Liver (tissue), 9 donors: ENCODE measurements around the gene OR7D2. TPM values are rescaled to one million over a fixed set of nuclear protein-coding genes. Genes with fewer than 3 reads are reported as not detected.
A peak's percentile ranks its signal among the peaks of the same experiment; 100 is the strongest.

Source experiments
- DNase-seq: peaks from one replicate; pipeline ENCODE4 v3.0.0-alpha.2; 2017; ENCODE audit warnings: low spot score
- H3K27ac ChIP-seq, 2 donors: one replicate each; pipeline ENCODE4 v1.7.0; 2013; ENCODE audit warnings: inconsistent platforms in 2 of 2, low read length in 2 of 2, control low read depth in 1 of 2, low read depth in 1 of 2, mild to moderate bottlenecking in 1 of 2
- H3K27me3 ChIP-seq, 4 donors: one replicate each; pipeline versions ENCODE4 v1.6.1 to v1.7.0; 2013; ENCODE audit warnings: low read length in 3 of 4, inconsistent platforms in 1 of 4, mild to moderate bottlenecking in 1 of 4, moderate library complexity in 1 of 4; ENCODE audit not compliant: control insufficient read depth in 4 of 4, insufficient read depth in 4 of 4
- H3K36me3 ChIP-seq, 4 donors: one replicate each; pipeline versions ENCODE4 v1.6.1 to v1.7.0; 2013; ENCODE audit warnings: low read length in 3 of 4, mild to moderate bottlenecking in 3 of 4, low read depth in 1 of 4, moderate library complexity in 1 of 4; ENCODE audit not compliant: control insufficient read depth in 4 of 4, insufficient read depth in 3 of 4
- H3K4me1 ChIP-seq, 4 donors: one replicate each; pipeline versions ENCODE4 v1.6.1 to v1.7.0; 2013; ENCODE audit warnings: low read length in 3 of 4, mild to moderate bottlenecking in 3 of 4, moderate library complexity in 1 of 4; ENCODE audit not compliant: control insufficient read depth in 4 of 4, insufficient read depth in 4 of 4
- H3K4me3 ChIP-seq, 3 donors: one replicate each; pipeline versions ENCODE4 v1.6.1 to v1.7.0; 2013; ENCODE audit warnings: low read length in 3 of 3, control low read depth in 1 of 3, low read depth in 1 of 3, mild to moderate bottlenecking in 1 of 3
- H3K9ac ChIP-seq, 2 donors: one replicate each; pipeline ENCODE4 v1.7.0; 2013; ENCODE audit warnings: low read length in 2 of 2, mild to moderate bottlenecking in 2 of 2, moderate library complexity in 2 of 2, control low read depth in 1 of 2, low read depth in 1 of 2
- H3K9me3 ChIP-seq, 4 donors: one replicate each; pipeline versions ENCODE4 v1.6.1 to v1.7.0; 2013; ENCODE audit warnings: low read length in 3 of 4; ENCODE audit not compliant: control insufficient read depth in 4 of 4
- EGR1 ChIP-seq, 2 donors: IDR thresholded peaks; 2 replicates each; pipeline ENCODE4 v1.6.1; 2016 to 2018; ENCODE audit warnings: antibody characterized with exemption in 2 of 2, low read depth in 2 of 2
- FOXA1 ChIP-seq: IDR thresholded peaks from 2 replicates; pipeline ENCODE4 v1.6.1; 2016; ENCODE audit warnings: antibody characterized with exemption
- FOXA2 ChIP-seq: IDR thresholded peaks from 2 replicates; pipeline ENCODE4 v1.6.1; 2016; ENCODE audit warnings: antibody characterized with exemption
- GABPA ChIP-seq, 2 donors: IDR thresholded peaks in 1 of 2; conservative IDR thresholded peaks in 1 of 2; 2 replicates each; pipeline ENCODE4 v1.6.1; 2016; ENCODE audit warnings: antibody characterized with exemption in 2 of 2, mild to moderate bottlenecking in 1 of 2, moderate library complexity in 1 of 2
- HNF4G ChIP-seq: IDR thresholded peaks from 2 replicates; pipeline ENCODE4 v1.6.1; 2016; ENCODE audit warnings: antibody characterized with exemption
- JUND ChIP-seq, 2 donors: IDR thresholded peaks; 2 replicates each; pipeline ENCODE4 v1.6.1; 2016; ENCODE audit warnings: antibody characterized with exemption in 2 of 2
- NR2F2 ChIP-seq: IDR thresholded peaks from 2 replicates; pipeline ENCODE4 v1.6.1; 2016; ENCODE audit warnings: antibody characterized with exemption
- RXRA ChIP-seq, 2 donors: IDR thresholded peaks; 2 replicates each; pipeline ENCODE4 v1.6.1; 2017 to 2018; ENCODE audit warnings: antibody characterized with exemption in 2 of 2, mild to moderate bottlenecking in 1 of 2
- SP1 ChIP-seq: IDR thresholded peaks from 2 replicates; pipeline ENCODE4 v1.6.1; 2018; ENCODE audit warnings: antibody characterized with exemption, mild to moderate bottlenecking
- TAF1 ChIP-seq: conservative IDR thresholded peaks from 2 replicates; pipeline ENCODE4 v1.6.1; 2016; ENCODE audit warnings: antibody characterized with exemption, mild to moderate bottlenecking
- YY1 ChIP-seq: IDR thresholded peaks from 2 replicates; pipeline ENCODE4 v1.6.1; 2016; ENCODE audit warnings: antibody characterized with exemption, mild to moderate bottlenecking
- WGBS: extraction: QIAGEN DNeasy Blood & Tissue Kit; methylation state at CpG from one replicate; pipeline ENCODE4 v1.1.7; 2013; 5-methylcytosine and 5-hydroxymethylcytosine counted together
- polyA plus RNA-seq, 2 donors: library from polyadenylated mRNA; stranded (reverse) in 1 of 2; unstranded in 1 of 2; fragments of 200-250 nt in 1 of 2; fragments of >200 nt in 1 of 2; fragmentation: Nextera tagmentation in 1 of 2; extraction: Ambion mirVana in 1 of 2; gene quantifications; one replicate each; pipeline versions ENCODE4 v1.2.1 to v1.2.3, GENCODE V29; 2013 to 2015
- total RNA-seq, 2 donors: library from RNA; depleted of rRNA; stranded (reverse); fragments of >200 nt; gene quantifications; one replicate each; pipeline ENCODE4 v1.2.3, GENCODE V29; 2014
- TF ChIP-seq, protein P1 (sequence below): IDR thresholded peaks from 2 replicates; pipeline ENCODE4 v1.6.1; 2016; ENCODE audit warnings: antibody characterized with exemption, mild to moderate bottlenecking
- TF ChIP-seq, protein P2 (sequence below): fragments of 150-350 bp; IDR thresholded peaks from 2 replicates; pipeline ENCODE4 v1.5.1; 2017; ENCODE audit warnings: improper control_type of control experiment, low read depth, low read length; ENCODE audit not compliant: missing input control
- TF ChIP-seq, protein P3 (sequence below): IDR thresholded peaks from 2 replicates; pipeline ENCODE4 v1.6.1; 2016; ENCODE audit warnings: antibody characterized with exemption
- TF ChIP-seq, protein P4 (sequence below): IDR thresholded peaks from 2 replicates; pipeline ENCODE4 v1.6.1; 2016; ENCODE audit warnings: antibody characterized with exemption
- donor health status: healthy.
- donor health status: healthy.
- donor health status: healthy.
- donor health status: healthy.
- donor health status: healthy.

The OR7D2 gene
- total and polyA plus RNA-seq, 4 donors: 0.06 to 0.18 TPM; not detected in 2

DNA sequence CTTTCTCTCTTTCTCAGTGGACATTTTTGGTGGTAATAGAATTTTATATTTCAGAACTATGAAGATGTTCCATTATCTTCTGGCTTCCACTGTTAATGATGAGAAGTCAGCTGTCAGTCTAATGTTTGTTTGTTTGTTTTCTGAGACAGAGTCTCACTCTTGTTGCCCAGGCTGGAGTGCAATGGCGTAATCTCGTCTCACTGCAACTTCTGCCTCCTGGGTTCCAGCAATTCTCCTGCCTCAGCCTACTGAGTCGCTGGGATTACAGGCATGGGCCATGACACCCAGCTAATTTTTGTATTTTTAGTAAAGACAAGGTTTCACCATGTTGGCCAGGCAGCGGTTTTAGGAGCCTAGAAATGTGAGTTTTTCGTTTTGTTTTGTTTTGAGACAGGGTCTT, 33.9 kb upstream of the OR7D2 start:
- Histone ChIP-seq H3K36me3 (peaks cover 0 to 8% (median 3%) of the 10 kb centered on the region in 4 donors), H3K4me1 (peaks cover 0 to 14% (median 13%) of the 10 kb centered on the region in 4 donors), H3K27ac (no peak overlapping the region), H3K27me3 (no peaks in the 10 kb centered on the region), H3K9me3 (peaks cover 0 to 14% (median under 1%) of the 10 kb centered on the region in 4 donors), H3K4me3 (peak overlapping the region in 1 of 3 donors; percentile 35), H3K9ac (no peak overlapping the region)
- 98% methylated on average over 5 of the region's 5 CpGs for WGBS
- TF ChIP-seq FOXA2 (no peak), GABPA (IDR thresholded peaks at IDR 0.05 in 1 of 2, conservative IDR thresholded peaks at IDR 0.05 in 1 of 2) (no peak), HNF4G (no peak), YY1 (no peak), RXRA (IDR thresholded peaks at IDR 0.05) (no peak), NR2F2 (no peak), EGR1 (IDR thresholded peaks at IDR 0.05; ENCODE audit: low read depth in 2 of 2) (no peak), TAF1 (no peak)
- TF ChIP-seq, protein P1, sequence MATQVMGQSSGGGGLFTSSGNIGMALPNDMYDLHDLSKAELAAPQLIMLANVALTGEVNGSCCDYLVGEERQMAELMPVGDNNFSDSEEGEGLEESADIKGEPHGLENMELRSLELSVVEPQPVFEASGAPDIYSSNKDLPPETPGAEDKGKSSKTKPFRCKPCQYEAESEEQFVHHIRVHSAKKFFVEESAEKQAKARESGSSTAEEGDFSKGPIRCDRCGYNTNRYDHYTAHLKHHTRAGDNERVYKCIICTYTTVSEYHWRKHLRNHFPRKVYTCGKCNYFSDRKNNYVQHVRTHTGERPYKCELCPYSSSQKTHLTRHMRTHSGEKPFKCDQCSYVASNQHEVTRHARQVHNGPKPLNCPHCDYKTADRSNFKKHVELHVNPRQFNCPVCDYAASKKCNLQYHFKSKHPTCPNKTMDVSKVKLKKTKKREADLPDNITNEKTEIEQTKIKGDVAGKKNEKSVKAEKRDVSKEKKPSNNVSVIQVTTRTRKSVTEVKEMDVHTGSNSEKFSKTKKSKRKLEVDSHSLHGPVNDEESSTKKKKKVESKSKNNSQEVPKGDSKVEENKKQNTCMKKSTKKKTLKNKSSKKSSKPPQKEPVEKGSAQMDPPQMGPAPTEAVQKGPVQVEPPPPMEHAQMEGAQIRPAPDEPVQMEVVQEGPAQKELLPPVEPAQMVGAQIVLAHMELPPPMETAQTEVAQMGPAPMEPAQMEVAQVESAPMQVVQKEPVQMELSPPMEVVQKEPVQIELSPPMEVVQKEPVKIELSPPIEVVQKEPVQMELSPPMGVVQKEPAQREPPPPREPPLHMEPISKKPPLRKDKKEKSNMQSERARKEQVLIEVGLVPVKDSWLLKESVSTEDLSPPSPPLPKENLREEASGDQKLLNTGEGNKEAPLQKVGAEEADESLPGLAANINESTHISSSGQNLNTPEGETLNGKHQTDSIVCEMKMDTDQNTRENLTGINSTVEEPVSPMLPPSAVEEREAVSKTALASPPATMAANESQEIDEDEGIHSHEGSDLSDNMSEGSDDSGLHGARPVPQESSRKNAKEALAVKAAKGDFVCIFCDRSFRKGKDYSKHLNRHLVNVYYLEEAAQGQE: no peak
- TF ChIP-seq, protein P2, sequence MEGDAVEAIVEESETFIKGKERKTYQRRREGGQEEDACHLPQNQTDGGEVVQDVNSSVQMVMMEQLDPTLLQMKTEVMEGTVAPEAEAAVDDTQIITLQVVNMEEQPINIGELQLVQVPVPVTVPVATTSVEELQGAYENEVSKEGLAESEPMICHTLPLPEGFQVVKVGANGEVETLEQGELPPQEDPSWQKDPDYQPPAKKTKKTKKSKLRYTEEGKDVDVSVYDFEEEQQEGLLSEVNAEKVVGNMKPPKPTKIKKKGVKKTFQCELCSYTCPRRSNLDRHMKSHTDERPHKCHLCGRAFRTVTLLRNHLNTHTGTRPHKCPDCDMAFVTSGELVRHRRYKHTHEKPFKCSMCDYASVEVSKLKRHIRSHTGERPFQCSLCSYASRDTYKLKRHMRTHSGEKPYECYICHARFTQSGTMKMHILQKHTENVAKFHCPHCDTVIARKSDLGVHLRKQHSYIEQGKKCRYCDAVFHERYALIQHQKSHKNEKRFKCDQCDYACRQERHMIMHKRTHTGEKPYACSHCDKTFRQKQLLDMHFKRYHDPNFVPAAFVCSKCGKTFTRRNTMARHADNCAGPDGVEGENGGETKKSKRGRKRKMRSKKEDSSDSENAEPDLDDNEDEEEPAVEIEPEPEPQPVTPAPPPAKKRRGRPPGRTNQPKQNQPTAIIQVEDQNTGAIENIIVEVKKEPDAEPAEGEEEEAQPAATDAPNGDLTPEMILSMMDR: no peak
- TF ChIP-seq, protein P3, sequence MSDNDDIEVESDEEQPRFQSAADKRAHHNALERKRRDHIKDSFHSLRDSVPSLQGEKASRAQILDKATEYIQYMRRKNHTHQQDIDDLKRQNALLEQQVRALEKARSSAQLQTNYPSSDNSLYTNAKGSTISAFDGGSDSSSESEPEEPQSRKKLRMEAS: no peak
- DNase-seq: no peak

DNA sequence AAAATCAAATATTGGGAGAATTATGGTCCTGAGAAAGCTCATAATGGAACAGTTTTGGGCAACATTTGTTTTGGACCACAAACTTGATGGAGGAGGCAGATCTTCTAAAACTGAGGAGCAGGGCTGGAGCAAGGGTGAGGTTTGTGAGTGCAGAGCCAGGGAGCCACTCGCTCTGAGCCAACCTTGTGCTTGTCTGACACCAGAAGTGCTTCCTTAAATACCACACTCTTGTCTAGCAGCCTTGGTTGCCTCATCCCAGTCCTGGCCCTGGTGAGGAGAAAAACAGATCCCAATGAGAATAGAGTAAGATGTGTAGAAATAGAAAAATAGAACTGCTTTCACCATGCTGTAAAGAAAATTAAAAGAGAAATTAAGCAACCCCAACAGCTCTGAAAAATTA, 31.9 kb upstream of the OR7D2 start:
- H3K4me1 ChIP-seq: peaks cover 0 to 3% (median under 1%) of the 10 kb centered on the region in 4 donors
- no peaks in the 10 kb centered on the region for H3K27me3 ChIP-seq
- no peak overlapping the region for H3K27ac ChIP-seq
- peaks cover 0 to 14% (median under 1%) of the 10 kb centered on the region in 4 donors for H3K9me3 ChIP-seq
- WGBS: 100% methylated on average over 1 of the region's 1 CpG
- TF ChIP-seq RXRA (IDR thresholded peaks at IDR 0.05) (no peak), HNF4G (no peak), FOXA1 (no peak), EGR1 (IDR thresholded peaks at IDR 0.05; ENCODE audit: low read depth in 2 of 2) (no peak), GABPA (IDR thresholded peaks at IDR 0.05 in 1 of 2, conservative IDR thresholded peaks at IDR 0.05 in 1 of 2) (no peak), TAF1 (no peak), JUND (IDR thresholded peaks at IDR 0.05) (no peak), SP1 (no peak), NR2F2 (no peak), FOXA2 (no peak), YY1 (no peak)
- TF ChIP-seq, protein P3: no peak
- TF ChIP-seq, protein P1: no peak
- TF ChIP-seq, protein P4, sequence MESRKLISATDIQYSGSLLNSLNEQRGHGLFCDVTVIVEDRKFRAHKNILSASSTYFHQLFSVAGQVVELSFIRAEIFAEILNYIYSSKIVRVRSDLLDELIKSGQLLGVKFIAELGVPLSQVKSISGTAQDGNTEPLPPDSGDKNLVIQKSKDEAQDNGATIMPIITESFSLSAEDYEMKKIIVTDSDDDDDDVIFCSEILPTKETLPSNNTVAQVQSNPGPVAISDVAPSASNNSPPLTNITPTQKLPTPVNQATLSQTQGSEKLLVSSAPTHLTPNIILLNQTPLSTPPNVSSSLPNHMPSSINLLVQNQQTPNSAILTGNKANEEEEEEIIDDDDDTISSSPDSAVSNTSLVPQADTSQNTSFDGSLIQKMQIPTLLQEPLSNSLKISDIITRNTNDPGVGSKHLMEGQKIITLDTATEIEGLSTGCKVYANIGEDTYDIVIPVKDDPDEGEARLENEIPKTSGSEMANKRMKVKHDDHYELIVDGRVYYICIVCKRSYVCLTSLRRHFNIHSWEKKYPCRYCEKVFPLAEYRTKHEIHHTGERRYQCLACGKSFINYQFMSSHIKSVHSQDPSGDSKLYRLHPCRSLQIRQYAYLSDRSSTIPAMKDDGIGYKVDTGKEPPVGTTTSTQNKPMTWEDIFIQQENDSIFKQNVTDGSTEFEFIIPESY: no peak
- H3K9ac ChIP-seq: no peak overlapping the region
- H3K4me3 ChIP-seq: no peak overlapping the region
- no peak for DNase-seq
- peaks cover 0 to 8% (median 3%) of the 10 kb centered on the region in 4 donors for H3K36me3 ChIP-seq
